GM18519 (cell line): ENCODE results near the gene ACOX3.
"Not testable (repeated sequence)": the region's sequence is repeated elsewhere in the genome, so short reads cannot be mapped to it uniquely, and the experiment has no call there.

ENCODE experiments used
- ATAC-seq: cut with Tn5 transposase; IDR thresholded peaks from one replicate; pipeline ENCODE4 v1.9.1; 2021; ENCODE audit warnings: mild to moderate bottlenecking, moderate library complexity; ENCODE audit not compliant: unreplicated experiment, low FRiP score

The ACOX3 gene

DNA sequence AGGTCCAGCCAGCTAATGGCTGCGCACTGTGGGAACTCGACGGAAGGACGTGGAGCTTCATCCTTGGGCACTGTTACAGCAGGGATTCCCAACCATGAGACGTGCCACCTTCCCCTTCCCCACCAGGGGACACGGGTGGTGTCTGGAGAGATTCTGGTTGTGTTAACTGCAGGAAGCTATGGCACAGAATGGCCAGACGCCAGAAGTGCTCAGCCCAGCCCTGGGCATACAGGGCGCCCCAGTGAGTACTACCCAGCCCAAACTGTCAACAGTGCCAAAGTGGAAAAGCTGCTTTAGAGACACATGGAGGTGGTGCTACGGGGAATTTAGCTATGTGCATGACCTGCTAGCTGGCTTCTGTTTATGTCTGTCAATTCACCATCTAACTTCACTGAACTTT is 32.8 kb downstream of the ACOX3 start:
- no peak for ATAC-seq

DNA sequence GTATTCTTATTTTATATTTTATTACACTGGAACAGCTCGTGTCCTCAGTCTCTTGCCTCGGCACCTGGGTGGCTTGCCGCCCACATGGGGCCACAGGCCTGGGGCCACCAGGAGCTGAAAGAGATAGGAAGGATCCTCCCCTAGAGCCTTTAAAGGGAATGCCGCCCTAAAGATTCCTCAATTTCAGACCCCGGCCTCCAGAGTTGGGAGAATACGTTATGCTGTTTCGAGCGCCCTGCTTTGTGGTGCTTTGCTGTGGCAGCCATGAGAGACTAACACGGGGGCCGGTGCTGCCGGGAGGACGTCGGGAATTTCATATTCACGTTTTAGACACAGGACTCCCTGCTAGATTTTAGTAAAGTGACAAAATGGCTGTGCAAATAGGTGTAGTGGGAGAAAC is 33.2 kb downstream of the ACOX3 start:
- no peak for ATAC-seq

DNA sequence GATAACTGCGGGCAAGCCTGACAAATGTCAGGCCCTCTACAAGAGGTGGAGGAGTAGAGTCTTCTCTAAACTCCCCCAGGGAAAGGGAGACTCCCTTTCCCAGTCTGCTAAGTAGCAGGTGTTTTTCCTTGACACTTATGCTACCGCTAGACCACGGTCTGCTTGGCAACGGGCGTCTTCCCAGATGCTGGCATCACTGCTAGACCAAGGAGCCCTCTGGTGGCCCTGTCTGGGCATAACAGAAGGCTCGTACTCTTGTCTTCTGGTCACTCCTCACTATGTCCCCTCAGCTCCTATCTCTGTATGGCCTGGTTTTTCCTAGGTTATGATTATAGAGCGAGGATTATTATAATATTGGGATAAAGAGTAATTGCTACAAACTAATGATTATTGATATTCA is 33.6 kb downstream of the ACOX3 start:
- not testable (repeated sequence) for ATAC-seq

DNA sequence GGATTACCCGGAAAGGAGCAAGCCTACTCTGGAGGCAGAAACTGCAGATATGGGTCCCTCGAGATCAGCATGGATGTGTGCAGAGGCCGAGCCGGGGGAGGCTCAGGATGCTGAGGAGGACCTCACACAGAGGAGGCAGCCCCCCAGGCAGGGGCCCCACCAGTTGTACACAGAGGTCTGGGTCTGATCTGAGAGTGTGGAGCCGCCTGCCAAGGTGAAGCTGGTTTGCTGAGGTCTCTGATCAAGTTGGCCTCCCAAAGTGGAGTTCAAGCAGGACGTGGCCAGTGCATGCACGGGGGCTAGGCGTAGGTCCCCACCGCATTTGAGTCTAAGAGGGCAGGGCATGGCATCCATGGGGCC is 35.0 kb downstream of the ACOX3 start:
- ATAC-seq = no peak

DNA sequence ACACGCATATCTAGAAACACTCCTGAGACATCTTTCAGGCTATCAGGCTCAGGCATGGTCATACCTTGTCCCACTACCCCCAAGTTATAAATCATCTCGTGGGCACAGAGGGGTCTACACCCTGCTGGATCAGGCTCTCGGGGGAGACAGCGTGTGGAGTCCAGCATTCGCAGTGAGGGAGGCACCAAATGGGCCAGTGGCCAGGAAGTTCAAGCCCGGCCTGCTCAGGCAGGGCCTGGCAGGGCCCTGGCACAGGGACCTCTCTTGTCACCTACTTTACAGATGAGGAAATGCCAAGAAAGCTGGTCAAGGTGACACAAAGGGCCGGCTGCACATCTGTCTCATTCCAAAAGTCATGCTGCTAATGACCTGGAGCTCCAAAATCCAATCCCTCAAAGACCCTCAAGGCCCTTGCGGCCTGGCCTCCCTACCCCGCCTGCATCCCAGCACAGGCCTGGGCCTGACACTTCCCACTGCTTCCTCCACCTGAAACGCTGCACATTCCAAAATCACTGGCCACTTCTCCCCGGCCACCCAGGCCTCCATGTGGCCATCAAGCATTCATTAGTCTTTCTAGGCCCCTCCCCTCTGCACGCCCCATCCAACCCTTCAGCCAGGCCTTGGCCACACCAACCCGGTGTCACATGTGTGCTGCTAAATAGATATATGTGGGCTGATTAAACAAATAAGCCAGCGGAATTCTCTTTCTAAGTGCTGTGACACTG is 35.6 kb downstream of the ACOX3 start:
- no peak for ATAC-seq

DNA sequence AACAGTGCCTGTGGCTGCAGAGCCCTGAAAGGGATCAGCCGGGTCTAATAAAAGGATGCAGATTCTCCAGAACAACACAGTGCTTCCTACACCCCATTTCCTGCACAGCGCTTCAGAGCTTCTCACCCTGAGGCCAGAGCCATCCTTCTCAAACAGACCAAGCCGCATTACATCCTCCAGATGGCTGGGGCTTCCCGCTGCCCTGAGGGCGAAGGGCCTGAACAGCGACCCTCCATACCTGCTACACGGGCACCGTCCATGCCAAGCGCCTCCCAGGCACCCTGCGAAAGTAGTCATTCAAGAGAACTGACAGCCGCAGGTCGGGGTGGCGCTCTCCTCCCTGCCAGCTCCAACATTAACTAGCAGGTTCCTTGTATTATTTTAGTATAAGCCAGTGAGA is 36.5 kb downstream of the ACOX3 start:
- no peak for ATAC-seq

DNA sequence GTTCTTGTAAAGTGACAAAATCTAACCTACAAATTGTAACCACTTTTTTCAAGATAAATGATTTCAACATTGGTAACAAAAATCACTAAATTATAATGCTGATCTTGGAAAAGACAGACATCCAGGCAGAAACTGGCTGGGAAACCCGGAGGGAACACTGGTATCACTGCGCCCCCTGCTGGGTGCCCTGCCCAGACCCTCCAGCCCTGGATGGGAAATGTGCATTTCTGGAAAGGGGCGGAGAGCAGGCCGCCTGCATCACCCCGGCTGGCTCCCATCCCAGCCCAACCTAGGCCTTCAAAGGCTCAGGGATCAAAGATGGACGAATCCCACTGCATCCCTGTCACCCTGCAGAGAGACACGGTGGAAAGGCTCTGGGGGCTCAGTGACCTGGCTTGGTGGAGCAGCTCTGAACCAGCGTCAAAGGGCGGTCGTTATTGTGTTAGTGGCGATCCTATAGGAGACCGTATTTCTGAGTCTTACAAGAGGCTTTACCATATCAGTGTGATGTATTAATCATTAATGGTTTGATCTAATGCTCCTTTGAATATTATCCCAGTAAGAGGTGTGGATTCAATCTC is 37.3 kb downstream of the ACOX3 start:
- no peak for ATAC-seq

DNA sequence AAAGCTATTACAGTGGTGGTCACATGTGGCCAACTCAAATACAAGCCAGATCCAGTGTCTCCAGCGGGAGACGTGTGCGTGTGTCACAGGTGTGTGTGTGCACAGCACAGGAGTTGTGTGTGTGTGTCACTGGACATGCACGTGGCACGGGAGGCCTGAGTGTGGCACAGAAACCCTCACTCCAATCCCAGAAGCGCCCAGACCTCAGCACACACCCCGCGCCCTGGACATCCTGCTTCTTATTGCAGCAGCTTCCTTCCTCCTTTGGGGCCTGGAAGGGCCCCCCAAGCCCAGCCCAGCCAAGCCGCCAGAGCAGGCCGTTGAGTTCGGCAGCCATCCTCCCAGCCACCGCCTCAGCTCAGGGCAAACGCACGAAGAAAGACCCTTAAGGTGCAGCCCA is 37.9 kb downstream of the ACOX3 start:
- no peak for ATAC-seq

DNA sequence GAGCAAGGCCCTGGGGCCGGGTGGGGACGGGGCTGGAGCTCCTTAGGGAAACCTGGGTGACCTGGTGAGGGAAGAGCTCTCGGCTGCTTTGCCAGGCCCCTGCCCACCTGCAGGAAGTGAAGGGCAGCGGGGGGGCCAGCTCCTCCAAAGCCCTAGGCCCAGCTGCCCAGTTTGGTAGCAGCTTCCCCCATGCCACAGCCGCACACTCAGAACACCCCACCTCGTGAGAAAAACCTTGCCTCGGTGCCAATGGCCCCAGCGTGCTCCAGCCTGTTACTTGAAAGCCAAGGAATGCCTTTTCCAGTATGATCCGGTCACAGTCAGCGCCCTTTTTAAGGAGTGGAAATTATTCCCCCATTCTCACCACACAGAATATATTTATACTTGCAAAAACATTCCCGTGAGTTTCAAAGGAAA is 38.3 kb downstream of the ACOX3 start:
- no peak for ATAC-seq

DNA sequence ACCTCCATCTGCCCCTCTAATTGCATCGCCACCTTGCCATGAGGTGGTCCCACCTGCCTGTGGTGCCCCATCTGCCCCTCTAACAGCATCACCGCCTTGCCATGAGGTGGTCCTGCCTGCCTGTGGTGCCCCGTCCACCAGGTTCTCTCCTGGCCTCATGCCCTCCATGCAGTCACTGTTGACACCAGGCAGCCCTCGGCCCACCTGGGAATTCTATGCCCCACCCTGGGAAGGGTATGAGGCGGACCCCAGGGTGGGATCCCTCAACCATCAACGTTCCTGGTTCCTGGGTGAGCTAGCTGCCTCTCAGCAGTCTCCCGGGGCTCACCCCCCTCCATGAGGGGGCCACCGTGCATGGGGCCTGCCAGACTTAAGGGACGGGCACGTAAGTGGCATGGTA is 38.9 kb downstream of the ACOX3 start:
- no peak for ATAC-seq

DNA sequence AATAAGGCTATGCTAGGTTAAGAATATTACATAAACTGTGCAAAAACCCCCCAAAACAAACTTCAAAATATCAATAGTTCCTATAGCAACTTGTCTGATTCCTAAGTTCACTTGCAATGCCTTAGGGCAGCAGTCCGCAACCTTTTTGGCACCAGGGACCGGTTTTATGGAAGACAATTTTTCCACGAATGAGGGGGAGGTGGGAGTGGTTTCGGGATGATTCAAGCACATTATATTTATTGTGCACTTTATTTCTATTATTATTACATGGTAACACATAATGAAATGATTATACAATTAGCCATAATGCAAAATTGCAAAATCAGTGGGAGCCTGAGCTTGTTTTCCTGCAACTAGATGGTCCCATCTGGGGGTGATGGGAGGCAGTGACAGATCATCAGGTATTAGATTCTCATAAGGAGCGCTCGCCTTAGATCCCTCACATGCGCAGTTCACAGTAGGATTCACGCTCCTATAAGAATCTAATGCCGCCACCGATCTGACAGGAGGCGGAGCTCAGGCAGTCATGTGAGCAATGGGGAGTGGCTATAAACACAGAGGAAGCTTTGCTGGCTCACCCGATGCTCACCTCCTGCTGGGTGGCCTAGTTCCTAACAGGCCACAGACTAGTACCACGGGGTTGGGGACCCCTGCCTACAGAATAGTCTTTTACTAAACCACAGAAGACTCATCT is 39.7 kb downstream of the ACOX3 start:
- no peak for ATAC-seq

DNA sequence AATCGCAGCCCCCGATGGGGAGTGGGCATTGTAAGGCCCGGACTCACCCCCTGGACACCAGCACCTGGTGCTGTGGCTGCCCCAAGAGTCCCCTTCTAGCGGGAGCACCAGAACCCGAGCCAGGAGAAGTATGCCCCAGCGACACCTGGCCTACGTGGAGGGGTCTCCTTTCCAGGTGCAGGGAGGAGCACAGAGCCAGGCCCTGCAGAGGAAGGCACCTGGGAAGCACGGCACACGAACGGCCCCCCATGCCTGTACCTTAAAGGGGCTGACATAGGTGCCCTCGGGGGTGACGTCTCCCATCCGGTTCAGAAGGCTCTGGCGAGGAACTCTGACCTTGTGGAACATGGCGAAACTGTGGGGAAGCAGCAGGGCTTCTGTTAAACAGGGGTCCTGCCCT is 41.2 kb downstream of the ACOX3 start:
- ATAC-seq = no peak

DNA sequence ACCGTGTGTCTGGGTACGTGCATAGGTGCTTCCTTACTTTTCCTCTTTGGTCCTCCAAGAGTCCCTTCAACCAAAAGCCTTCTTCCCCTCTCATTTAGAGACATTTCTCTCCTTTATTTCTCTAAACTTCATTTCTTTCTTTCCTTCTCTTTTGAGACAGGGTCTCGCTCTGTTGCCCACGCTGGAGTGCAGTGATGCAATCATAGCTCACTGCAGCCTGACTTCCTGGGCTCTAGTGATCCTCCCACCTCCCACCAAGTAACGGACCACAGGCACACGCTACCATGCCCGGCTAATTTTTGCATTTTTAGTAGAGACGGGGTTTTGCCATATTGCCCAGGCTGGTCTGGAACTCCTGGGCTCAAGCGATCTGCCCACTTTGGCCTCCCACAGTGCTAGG is 42.2 kb downstream of the ACOX3 start:
- ATAC-seq = no peak

DNA sequence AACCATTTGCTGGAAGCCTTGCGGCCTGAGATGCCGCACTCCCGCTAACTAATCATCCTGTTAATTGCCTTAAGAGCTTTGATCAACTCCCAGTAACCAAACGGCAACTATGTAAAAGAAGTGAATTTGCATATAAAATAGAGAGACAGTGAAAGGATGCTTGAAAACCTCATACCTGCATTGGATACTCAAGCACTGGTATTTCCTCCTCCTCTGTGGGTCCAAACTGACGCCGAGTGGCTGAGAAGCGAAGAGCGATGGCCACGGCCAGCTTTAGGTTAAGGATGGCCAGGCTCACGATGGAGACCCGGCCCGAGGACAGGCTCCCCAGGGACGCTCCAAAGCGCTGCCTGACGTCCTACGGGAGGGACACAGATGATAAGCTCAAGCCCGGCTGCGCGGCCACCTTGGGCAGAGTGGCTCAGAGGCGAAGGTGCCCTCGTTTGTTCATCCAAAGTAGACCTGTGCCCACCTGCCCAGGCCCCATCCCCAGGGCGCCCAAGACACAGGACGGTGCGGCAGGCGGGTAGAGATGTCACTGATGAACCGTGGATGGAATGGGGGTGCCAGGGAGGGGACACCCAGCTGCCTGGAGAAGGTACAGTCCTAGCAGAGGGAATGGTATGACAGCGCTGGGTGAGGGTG is 43.6 kb downstream of the ACOX3 start:
- no peak for ATAC-seq

DNA sequence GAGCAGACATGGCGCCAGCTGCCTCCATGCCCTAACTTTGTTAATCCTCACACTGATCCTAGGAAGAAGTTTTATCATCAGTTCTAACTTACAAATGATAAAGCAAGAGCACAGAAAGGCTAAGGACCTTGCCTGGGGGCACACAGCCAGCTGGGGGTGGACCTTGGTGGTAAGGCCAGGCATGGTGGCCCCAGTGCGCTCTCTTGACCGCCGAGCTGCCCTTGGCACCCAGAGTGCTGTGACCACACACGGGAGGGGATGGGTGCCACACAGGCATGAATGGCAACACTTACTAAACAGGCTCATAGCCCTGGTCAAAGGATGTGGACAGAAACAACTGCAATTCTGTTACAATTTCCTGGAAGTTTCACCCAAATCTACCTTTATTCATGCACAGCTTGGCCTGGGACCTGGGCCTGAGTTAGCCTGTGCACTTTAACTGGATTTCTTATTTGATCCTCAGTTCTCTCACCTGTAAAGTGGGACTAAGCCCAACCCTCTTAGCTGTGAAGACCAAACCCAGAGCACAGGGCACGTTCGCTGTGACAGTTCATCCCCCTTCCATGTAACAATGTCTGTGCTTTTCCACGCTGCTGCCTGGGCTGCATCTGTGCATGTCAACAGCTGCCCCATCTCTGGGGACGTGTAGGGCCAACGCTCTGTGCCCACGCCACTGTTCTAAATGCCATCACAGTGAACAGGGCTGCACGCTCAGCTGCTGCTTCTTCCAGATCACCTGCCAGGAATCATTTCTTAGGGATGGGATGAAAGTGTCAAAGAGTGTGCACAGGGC is 44.8 kb downstream of the ACOX3 start:
- ATAC-seq = no peak

DNA sequence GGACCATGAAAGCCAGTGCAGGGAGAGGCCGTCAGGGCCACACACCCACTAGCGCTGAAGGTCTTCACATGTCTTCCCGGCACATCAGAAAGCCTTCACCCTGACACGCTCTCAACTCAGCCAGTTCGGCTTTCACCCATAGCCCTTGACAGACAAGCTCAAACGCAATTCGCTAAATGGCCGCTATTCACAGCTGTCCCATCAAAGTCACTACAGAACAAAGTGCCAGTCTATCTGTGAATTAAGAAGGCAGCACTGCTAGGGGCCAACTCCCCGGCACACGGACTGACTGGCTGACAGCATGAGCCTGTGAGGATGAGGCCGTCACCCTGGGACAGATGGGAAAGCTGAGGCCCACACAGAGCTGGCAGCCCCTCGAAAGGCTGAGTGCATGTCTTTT is 45.7 kb downstream of the ACOX3 start:
- ATAC-seq = no peak

DNA sequence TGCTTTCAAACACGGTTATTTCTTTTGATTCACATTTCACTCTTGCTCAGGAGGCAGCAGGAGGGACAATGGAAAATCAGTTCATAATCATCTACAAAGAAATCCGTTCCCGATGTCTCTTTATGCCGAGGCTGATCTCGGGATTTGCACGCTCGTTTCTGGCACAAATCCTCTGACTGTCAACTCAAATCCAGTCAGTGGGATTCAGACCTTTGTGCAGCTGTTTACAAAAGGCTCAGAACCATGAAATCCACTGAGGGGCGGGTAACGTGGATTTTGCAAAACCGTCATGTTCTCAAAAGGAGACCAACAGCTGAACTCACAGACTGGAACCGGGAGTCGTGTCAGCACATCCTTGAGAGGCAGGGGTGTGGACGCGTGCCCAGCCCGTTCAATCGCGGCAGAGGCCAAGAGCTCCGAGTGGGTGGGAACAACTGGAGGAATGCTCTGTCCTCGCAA is 46.4 kb downstream of the ACOX3 start:
- no peak for ATAC-seq

DNA sequence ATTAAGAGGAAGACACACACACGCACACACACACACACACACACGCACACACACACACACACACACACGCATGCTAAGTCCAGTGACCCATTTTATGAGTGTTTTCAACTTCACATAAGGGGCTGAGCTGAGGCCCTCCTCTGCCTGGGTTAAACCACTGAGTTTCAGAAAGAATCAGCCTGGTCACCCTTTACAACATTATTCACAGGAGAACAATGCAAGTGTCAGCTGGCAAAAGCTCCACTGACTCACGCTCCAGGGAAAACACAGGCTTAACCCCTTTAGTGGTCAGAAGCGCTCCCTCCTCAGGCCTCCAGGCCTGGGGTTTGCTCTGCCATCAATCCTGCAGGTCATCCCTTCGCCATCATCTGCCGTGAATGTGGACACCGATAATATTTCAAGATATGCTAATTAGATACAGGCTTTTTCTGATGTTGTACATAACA is 46.9 kb downstream of the ACOX3 start:
- no peak for ATAC-seq

DNA sequence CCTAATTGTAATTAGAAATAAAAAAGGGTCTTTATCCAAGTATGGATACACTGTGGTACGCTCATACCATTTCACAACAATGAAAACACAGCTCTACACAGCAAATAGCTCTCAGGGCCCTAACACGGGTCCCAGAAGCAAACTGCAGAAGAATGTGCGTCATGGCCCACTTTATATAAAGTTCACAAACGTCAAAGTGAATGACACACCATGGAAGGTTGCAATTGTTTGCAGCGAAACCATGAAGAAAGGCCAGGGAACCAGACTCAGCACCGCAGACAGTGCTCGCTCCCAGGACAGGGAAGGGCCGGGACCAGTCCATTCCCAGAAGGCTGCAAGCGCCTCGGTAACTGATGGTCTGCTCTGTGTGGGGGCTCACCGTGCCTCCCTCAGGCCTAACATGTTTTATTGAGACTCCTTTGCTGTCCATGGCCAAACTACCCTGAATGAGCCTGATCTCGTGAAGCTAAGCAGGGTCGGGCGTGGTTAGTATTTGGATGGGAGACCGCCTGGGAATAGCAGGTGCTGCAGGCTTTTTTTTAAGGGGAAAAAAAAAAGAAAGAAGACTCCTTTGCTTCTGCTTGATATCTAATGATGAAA is 47.8 kb downstream of the ACOX3 start:
- no peak for ATAC-seq

DNA sequence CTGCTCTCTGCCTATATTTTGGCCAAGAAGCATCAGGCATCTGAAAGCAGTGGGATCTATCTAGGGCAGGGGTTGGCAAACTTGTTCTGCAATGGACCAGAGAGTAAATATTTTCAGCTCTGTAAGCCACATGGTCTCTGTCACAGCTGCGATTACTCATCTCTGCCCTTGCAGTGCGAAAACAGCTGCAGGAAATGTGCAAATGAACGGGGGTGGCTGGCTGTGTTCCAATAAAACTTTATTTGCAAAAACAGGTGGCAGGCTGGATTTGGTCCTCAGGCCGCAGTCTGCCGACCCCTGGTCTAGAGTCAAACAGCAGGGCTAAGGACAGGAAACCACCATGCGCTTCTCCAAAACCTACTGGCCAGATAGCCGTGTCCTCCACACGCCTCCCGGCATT is 48.6 kb downstream of the ACOX3 start:
- ATAC-seq = peak; percentile 63
